ENCODE measurements around the gene PCNX2. TPM values are rescaled to one million over a fixed set of nuclear protein-coding genes. Genes with fewer than 3 reads are reported as not detected.

Gene PCNX2
- total and polyA plus RNA-seq, 2 of the 13 experiments (the other 11 are each of a cell fraction or from before 2014, with no cell fraction given), result 0.11 to 0.42 TPM

DNA sequence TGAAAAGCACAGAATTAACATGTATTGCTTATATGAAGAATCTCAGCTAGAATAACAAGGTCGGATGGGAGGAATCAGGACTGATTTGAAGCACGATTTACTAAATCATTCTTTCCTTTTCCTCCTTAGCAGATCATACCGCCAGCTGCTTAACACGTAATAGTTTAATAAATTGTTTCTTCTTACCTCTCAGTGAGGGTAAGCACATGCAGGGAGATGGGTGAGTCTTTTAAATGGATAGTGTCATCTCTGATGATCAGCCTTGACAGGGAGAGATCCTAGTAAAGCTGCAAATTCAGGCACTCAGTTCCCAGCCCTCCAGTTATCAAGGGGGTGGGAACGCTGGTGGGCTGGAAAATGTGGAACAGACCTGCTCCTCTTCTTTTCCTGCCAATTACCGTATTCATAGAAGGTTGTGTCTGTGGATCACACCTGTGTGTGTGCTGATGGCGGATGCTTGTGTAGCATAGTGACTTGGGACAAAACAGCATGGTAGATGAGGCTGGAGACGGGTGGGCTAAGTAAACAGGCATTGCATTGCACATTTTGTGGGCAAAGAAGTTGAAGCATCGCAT lies 314.5 kb downstream of the PCNX2 start:
- ChIA-PET POLR2A (no interaction called here), CTCF (ENCODE audit: low intra/inter-chr PET ratio, low total read pairs) (no interaction called here)
- Histone ChIP-seq H3K27me3 (ENCODE audit: control insufficient read depth in 1 of 2, insufficient read depth in 2 of 2, low read length in 2 of 2) (no peaks in the 10 kb centered on the region), H4K20me1 (ENCODE audit: insufficient read depth, low read length) (no peaks in the 10 kb centered on the region), H3K27ac (ENCODE audit: extremely low read length, insufficient read depth, low read length) (no peak overlapping the region), H3K4me2 (ENCODE audit: low read depth, low read length) (no peak overlapping the region), H3K79me2 (ENCODE audit: insufficient read depth, low read length) (no peaks in the 10 kb centered on the region), H3K9me3 (ENCODE audit: low read length) (no peaks in the 10 kb centered on the region), H3K4me1 (ENCODE audit: insufficient read depth, low read length) (no peaks in the 10 kb centered on the region), H3K4me3 (replicated peaks in 1 of 3; ENCODE audit: insufficient read depth in 1 of 3, low read depth in 2 of 3, low read length in 3 of 3) (no peak overlapping the region), H2AFZ (ENCODE audit: low read length) (no peak overlapping the region), H3K36me3 (replicated peaks in 1 of 2; ENCODE audit: control insufficient read depth in 1 of 2, insufficient read depth in 2 of 2, low read length in 2 of 2) (peaks cover 8 to 22% of the 10 kb centered on the region in 2 experiments; a peak in 3 of 5 replicates), H3K9ac (ENCODE audit: insufficient read depth, low read depth, low read length) (no peak overlapping the region)
- intact Hi-C loops (cut with micrococcal nuclease; ENCODE audit: unreplicated experiment), result no loop called here
- no TSS peak for BruUV-seq (replicated peaks)
- no peak for FAIRE-seq
- DNase-seq (ENCODE audit: low spot score), result no peak
- WGBS (ENCODE audit: low lambda C conversion rate), result 96% methylated on average over 9 of the region's 9 CpGs
- TF ChIP-seq ZNF747 (CRISPR knock-in tag; IDR thresholded peaks at IDR 0.05; ENCODE audit: borderline replicate concordance) (no peak), SMAD1 (CRISPR knock-in tag; IDR thresholded peaks at IDR 0.05; ENCODE audit: borderline replicate concordance, low read depth) (no peak), GLI4 (CRISPR knock-in tag; IDR thresholded peaks at IDR 0.05; ENCODE audit: borderline replicate concordance) (no peak), HDAC6 (IDR thresholded peaks at IDR 0.05; ENCODE audit: low read depth, low read length) (no peak), JUNB (CRISPR knock-in tag; IDR thresholded peaks at IDR 0.05; ENCODE audit: borderline replicate concordance) (no peak), ZNF281 (CRISPR knock-in tag; IDR thresholded peaks at IDR 0.05; ENCODE audit: borderline replicate concordance) (no peak), ZNF629 (CRISPR knock-in tag; conservative IDR thresholded peaks at IDR 0.05) (no peak), TEAD2 (CRISPR knock-in tag; IDR thresholded peaks at IDR 0.05) (no peak), ZNF788 (CRISPR knock-in tag; IDR thresholded peaks at IDR 0.05; ENCODE audit: borderline replicate concordance) (no peak), ZNF30 (CRISPR knock-in tag; IDR thresholded peaks at IDR 0.05) (no peak), TEAD3 (CRISPR knock-in tag; optimal IDR thresholded peaks at IDR 0.05; ENCODE audit: borderline replicate concordance) (no peak), KLF15 (CRISPR knock-in tag; IDR thresholded peaks at IDR 0.05; ENCODE audit: borderline replicate concordance) (no peak)
- TF ChIP-seq, protein P1, sequence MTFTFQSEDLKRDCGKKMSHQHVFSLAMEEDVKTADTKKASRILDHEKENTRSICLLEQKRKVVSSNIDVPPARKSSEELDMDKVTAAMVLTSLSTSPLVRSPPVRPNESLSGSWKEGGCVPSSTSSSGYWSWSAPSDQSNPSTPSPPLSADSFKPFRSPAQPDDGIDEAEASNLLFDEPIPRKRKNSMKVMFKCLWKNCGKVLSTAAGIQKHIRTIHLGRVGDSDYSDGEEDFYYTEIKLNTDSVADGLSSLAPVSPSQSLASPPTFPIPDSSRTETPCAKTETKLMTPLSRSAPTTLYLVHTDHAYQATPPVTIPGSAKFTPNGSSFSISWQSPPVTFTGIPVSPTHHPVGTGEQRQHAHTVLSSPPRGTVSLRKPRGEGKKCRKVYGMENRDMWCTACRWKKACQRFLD (CRISPR knock-in tag; IDR thresholded peaks at IDR 0.05; ENCODE audit: borderline replicate concordance), result no peak
- TF ChIP-seq, protein P2, sequence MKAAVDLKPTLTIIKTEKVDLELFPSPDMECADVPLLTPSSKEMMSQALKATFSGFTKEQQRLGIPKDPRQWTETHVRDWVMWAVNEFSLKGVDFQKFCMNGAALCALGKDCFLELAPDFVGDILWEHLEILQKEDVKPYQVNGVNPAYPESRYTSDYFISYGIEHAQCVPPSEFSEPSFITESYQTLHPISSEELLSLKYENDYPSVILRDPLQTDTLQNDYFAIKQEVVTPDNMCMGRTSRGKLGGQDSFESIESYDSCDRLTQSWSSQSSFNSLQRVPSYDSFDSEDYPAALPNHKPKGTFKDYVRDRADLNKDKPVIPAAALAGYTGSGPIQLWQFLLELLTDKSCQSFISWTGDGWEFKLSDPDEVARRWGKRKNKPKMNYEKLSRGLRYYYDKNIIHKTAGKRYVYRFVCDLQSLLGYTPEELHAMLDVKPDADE (CRISPR knock-in tag; IDR thresholded peaks at IDR 0.05), result no peak
- ATAC-seq, result no peak
- in situ Hi-C loops (cut with HindIII; ENCODE audit: extremely low pct_ligation_motif_present, low pct_unique_long_range_greater_than_20kb), result no loop called here
